Breast epithelium (tissue), 4 donors: ENCODE measurements around the gene KLHL22. TPM values are rescaled to one million over a fixed set of nuclear protein-coding genes. Genes with fewer than 3 reads are reported as not detected.

Source experiments
- DNase-seq, 2 donors: peaks; one replicate each; pipeline ENCODE4 v3.0.0-alpha.2; 2019; ENCODE audit warnings: low spot score in 2 of 2
- H3K27ac ChIP-seq, 2 donors: fragments of 200-600 bp; sonication (generic) in 1 of 2; one replicate each; pipeline ENCODE4 v1.5.1; 2016 to 2019; ENCODE audit warnings: mild to moderate bottlenecking in 1 of 2
- H3K27me3 ChIP-seq, 2 donors: fragments of 200-600 bp; sonication (generic) in 1 of 2; one replicate each; pipeline versions ENCODE4 v1.5.1 to v1.6.0; 2017 to 2019; ENCODE audit warnings: control low read depth in 1 of 2, mild to moderate bottlenecking in 1 of 2
- H3K36me3 ChIP-seq: fragments of 200-600 bp; one replicate; pipeline ENCODE4 v1.5.1; 2019
- H3K4me1 ChIP-seq, 2 donors: fragments of 200-600 bp; sonication (generic); one replicate each; pipeline ENCODE4 v1.5.1; 2016 to 2019; ENCODE audit warnings: control low read depth in 1 of 2
- H3K4me3 ChIP-seq, 3 donors: fragments of 200-600 bp; sonication (generic); 1 replicate in 2 of 3; 2 replicates in 1 of 3; pipeline ENCODE4 v1.5.1; 2016 to 2019; ENCODE audit warnings: mild to moderate bottlenecking in 3 of 3, moderate library complexity in 2 of 3
- H3K9me3 ChIP-seq, 2 donors: fragments of 200-600 bp; sonication (generic) in 1 of 2; one replicate each; pipeline ENCODE4 v1.5.1; 2016 to 2019; ENCODE audit warnings: control low read depth in 1 of 2
- POLR2A ChIP-seq: fragments of 450-650 bp; IDR thresholded peaks from one replicate; pipeline ENCODE4 v1.6.1; 2016; ENCODE audit warnings: antibody characterized with exemption, mild to moderate bottlenecking, moderate library complexity
- POLR2AphosphoS5 ChIP-seq, 3 donors: sonication (generic); formaldehyde crosslinking; IDR thresholded peaks; one replicate each; pipeline ENCODE4 v1.6.1; 2017; ENCODE audit warnings: antibody characterized with exemption in 3 of 3
- intact Hi-C: fragments of 100-400 bp; cut with DNase I; formaldehyde crosslinking; loops from one replicate; pipeline ENCODE4 v1.15.1; 2023; ENCODE audit warnings: low total_unique reads
- total RNA-seq, 3 donors: library from RNA; depleted of rRNA; stranded (reverse); fragments of >200 nt; gene quantifications; one replicate each; pipeline ENCODE4 v1.1.0, GENCODE V29; 2016
- TF ChIP-seq, protein P1 (sequence below), 3 donors: fragments of 450-650 bp; IDR thresholded peaks; one replicate each; pipeline ENCODE4 v1.5.1; 2016 to 2017; ENCODE audit warnings: antibody characterized with exemption in 3 of 3, mild to moderate bottlenecking in 3 of 3, moderate library complexity in 3 of 3

Gene KLHL22
- total RNA-seq, 3 donors from 2014 or later = 28.5 to 38.0 (median 35.4) TPM

DNA sequence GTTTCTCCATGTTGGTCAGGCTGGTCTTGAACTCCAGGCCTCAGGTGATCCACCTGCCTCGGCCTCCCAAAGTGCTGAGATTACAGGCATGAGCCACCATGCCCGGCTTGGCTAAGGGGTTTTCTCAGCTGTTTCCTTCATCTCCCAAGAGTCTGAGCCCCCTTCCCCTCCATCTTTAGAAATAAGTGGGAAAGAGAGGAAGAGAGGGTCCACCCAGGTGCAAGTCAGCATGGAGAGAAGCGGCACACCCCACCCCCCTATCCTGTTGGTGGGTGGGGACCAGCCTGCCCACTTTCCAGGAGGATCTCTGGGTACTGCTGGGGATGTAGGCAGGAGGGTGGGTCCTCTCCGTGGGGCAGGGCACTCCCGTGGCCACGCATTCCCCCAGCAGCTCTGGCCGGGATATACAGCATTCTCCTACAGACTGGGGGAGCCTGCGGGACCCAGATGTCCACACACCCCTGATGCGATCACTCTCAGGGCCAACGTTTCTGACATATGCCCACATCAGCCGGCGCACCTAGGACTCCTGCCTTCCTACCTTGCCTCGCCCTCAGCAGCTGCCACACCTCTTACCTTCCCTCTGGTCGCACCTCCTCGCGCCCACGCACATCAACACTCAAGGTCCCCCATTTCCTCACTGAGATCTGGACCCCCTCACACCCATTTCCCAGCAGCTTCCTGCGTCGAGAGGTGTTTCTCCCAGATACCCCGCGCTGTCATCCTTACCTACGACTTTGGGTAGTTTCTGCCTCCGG, 66.9 kb downstream of the KLHL22 start:
- no peak for DNase-seq
- peak overlapping the region; percentile 22 to 29 (median 26) for H3K4me3 ChIP-seq
- intact Hi-C loops = no loop called here

DNA sequence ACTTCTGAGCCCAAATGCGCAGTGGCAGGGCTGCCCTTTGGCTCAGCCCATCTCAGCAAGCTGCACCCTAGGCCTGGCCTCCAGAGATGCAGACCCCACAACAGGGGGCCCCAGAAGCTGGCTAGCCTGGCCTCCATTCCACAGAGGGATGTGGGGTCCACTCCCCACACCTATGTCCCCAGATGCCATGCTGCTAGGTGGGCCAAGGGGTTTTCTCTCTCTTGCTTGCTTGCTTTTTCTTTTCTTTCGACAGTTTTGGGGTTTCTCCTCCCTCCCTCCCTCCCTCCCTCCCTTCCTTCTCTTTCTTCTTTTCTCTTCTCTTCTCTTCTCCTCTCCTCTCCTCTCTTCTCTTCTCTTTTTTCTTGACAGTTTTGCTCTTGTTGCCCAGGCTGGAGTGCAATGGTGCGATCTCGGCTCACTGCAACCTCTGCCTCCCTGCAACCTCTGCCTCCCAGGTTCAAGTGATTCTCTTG, 67.6 kb downstream of the KLHL22 start:
- no peaks in the 10 kb centered on the region for H3K36me3 ChIP-seq
- H3K4me3 ChIP-seq = no peak overlapping the region
- H3K4me1 ChIP-seq = peaks cover 12 to 19% of the 10 kb centered on the region in 2 donors
- TF ChIP-seq POLR2AphosphoS5 (IDR thresholded peaks at IDR 0.05) = no peak
- no peak for TF ChIP-seq POLR2A
- TF ChIP-seq, protein P1, sequence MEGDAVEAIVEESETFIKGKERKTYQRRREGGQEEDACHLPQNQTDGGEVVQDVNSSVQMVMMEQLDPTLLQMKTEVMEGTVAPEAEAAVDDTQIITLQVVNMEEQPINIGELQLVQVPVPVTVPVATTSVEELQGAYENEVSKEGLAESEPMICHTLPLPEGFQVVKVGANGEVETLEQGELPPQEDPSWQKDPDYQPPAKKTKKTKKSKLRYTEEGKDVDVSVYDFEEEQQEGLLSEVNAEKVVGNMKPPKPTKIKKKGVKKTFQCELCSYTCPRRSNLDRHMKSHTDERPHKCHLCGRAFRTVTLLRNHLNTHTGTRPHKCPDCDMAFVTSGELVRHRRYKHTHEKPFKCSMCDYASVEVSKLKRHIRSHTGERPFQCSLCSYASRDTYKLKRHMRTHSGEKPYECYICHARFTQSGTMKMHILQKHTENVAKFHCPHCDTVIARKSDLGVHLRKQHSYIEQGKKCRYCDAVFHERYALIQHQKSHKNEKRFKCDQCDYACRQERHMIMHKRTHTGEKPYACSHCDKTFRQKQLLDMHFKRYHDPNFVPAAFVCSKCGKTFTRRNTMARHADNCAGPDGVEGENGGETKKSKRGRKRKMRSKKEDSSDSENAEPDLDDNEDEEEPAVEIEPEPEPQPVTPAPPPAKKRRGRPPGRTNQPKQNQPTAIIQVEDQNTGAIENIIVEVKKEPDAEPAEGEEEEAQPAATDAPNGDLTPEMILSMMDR (IDR thresholded peaks at IDR 0.05) = no peak
- no peaks in the 10 kb centered on the region for H3K9me3 ChIP-seq
- intact Hi-C loops = no loop called here
- H3K27me3 ChIP-seq = peaks cover 0 to 12% of the 10 kb centered on the region in 2 donors
- no peak for DNase-seq
- H3K27ac ChIP-seq = no peak overlapping the region

More for the DNA sequence above, 66.9 kb downstream of the KLHL22 start:
- Histone ChIP-seq H3K27ac (no peak overlapping the region), H3K9me3 (no peaks in the 10 kb centered on the region), H3K27me3 (peaks cover 0 to 12% of the 10 kb centered on the region in 2 donors), H3K36me3 (no peaks in the 10 kb centered on the region), H3K4me1 (peaks cover 12% of the 10 kb centered on the region in 2 donors)
- TF ChIP-seq, protein P1 (IDR thresholded peaks at IDR 0.05) = no peak
- TF ChIP-seq POLR2AphosphoS5 (IDR thresholded peaks at IDR 0.05) (no peak), POLR2A (no peak)

DNA sequence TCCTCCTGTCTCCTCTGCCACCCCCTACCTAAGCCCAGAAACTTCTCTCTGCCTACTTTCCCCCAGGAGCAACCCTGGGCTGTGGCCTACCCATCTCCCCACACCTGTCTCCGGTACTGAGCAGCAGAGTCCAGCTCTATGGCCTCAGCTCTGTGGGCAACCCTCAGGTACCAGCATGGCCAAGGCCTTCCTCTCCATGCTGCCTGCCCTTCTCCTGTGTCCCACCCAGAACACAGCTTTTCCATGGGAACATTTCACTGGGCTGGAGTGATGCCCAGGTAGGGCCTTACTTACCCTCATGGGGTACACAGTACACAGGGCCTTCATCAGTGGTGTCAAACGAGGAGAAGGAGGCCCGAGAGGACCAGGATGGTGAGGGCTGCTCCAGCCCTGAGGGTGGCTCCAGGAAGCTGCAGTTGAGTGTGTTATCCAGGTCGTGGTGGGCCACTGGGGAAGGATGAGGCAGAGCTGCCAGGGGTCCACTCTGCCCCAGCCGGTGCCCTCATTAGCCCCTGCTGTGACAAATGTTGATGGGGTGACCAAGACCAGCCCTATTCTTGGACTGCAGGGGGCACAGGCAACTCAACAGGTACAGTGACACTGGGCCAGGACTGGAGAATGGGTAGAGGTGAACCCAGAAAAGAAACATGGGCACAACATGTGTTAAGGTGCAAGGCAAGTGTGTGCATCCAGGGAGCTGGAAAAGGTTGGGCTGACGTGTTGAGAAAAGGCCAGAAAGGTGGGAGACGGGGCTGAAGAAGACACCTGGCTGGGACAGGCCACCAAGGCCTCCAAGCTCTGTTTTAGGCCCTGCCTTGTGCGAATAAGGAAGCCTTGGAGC, 68.3 kb downstream of the KLHL22 start:
- H3K4me1 ChIP-seq = peaks cover 12 to 20% of the 10 kb centered on the region in 2 donors
- H3K9me3 ChIP-seq = no peaks in the 10 kb centered on the region
- no peak overlapping the region for H3K27ac ChIP-seq
- TF ChIP-seq, protein P1 (IDR thresholded peaks at IDR 0.05) = no peak
- no peak for TF ChIP-seq POLR2AphosphoS5 (IDR thresholded peaks at IDR 0.05)
- no peak for TF ChIP-seq POLR2A
- H3K4me3 ChIP-seq = no peak overlapping the region
- intact Hi-C loops = no loop called here
- no peak for DNase-seq
- no peaks in the 10 kb centered on the region for H3K36me3 ChIP-seq
- peaks cover 0 to 12% of the 10 kb centered on the region in 2 donors for H3K27me3 ChIP-seq

DNA sequence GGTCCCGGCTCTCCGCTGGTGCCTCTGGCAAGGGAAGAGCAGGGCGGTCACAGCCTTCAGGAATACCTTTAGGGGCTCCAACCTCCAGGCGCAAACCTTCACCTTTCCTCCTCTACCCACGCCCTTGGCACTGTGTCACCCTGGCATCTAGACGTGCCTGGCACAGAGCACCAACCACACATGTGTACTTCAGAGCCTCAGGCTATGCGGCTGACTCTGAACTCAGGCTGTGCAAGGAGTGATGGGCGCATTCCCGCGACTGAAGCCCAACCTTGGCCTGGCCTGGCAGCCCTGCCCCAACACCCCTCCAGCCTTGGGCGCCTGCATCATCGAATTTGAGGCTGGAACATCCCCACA, 69.4 kb downstream of the KLHL22 start:
- peak in 1 of 2 donors; percentile 39 for DNase-seq
- peak overlapping the region in 1 of 3 donors; percentile 45 for H3K4me3 ChIP-seq
- H3K9me3 ChIP-seq = no peaks in the 10 kb centered on the region
- no peak for TF ChIP-seq POLR2AphosphoS5 (IDR thresholded peaks at IDR 0.05)
- no peak for TF ChIP-seq POLR2A
- TF ChIP-seq, protein P1 (IDR thresholded peaks at IDR 0.05) = no peak
- H3K27ac ChIP-seq = no peak overlapping the region
- H3K27me3 ChIP-seq = peaks cover 0 to 12% of the 10 kb centered on the region in 2 donors
- peaks cover 10 to 17% of the 10 kb centered on the region in 2 donors for H3K4me1 ChIP-seq
- no peaks in the 10 kb centered on the region for H3K36me3 ChIP-seq
- intact Hi-C loops = no loop called here
